ENCODE measurements around the gene ATG10.
"Not testable (repeated sequence)": the region's sequence is repeated elsewhere in the genome, so short reads cannot be mapped to it uniquely, and the experiment has no call there.

ATG10 gene

GRCh38 chr5:82139837-82140236, 168.0 kb downstream of the ATG10 start:
- DNase-seq = not testable (repeated sequence)

- DNase-seq = no peak
These were observed 170.5 kb downstream of the ATG10 start for GRCh38 chr5:82142217-82142841.

GRCh38 chr5:82142928-82143577, 171.2 kb downstream of the ATG10 start:
- DNase-seq = no peak

GRCh38 chr5:82147860-82148573, 176.2 kb downstream of the ATG10 start:
- no peak for DNase-seq

- no peak for DNase-seq
These were observed 177.6 kb downstream of the ATG10 start for GRCh38 chr5:82149434-82149833.

- no peak for DNase-seq
These were observed 178.7 kb downstream of the ATG10 start for GRCh38 chr5:82150559-82150958.

GRCh38 chr5:82151204-82151603, 179.4 kb downstream of the ATG10 start:
- DNase-seq = no peak

GRCh38 chr5:82151662-82152061, 179.8 kb downstream of the ATG10 start:
- DNase-seq = no peak

- DNase-seq = no peak
These were observed 181.2 kb downstream of the ATG10 start for GRCh38 chr5:82152978-82153481.

- DNase-seq = no peak
These were observed 183.0 kb downstream of the ATG10 start for GRCh38 chr5:82154776-82155175.

- DNase-seq = no peak
These were observed 183.5 kb downstream of the ATG10 start for GRCh38 chr5:82155305-82155704.

- no peak for DNase-seq
These were observed 185.1 kb downstream of the ATG10 start for GRCh38 chr5:82156874-82157273.

- DNase-seq = no peak
These were observed 187.1 kb downstream of the ATG10 start for GRCh38 chr5:82158755-82159413.

- DNase-seq = peak in 1 of 2 donors; percentile 25
These were observed 189.1 kb downstream of the ATG10 start for GRCh38 chr5:82160948-82161347.

GRCh38 chr5:82162573-82162972, 190.8 kb downstream of the ATG10 start:
- no peak for DNase-seq

GRCh38 chr5:82163452-82164175, 191.8 kb downstream of the ATG10 start:
- peak in 1 of 2 donors; percentile 38 for DNase-seq

GRCh38 chr5:82164176-82164976, 192.6 kb downstream of the ATG10 start:
- DNase-seq = no peak

- DNase-seq = no peak
These were observed 193.3 kb downstream of the ATG10 start for GRCh38 chr5:82164977-82165713.

- DNase-seq = peak; percentile 45 to 95
These were observed 194.1 kb downstream of the ATG10 start for GRCh38 chr5:82165740-82166530.

- no peak for DNase-seq
These were observed 195.6 kb downstream of the ATG10 start for GRCh38 chr5:82167372-82167935.
